RCC 7860 (cell line): ENCODE results near the gene PDLIM4.
A peak's percentile ranks its signal among the peaks of the same experiment; 100 is the strongest.

Experiments
- DNase-seq: peaks from one replicate; pipeline ENCODE4 v3.0.0-alpha.2; 2015; ENCODE audit warnings: low spot score
- FAIRE-seq: peaks from 2 replicates; lab custom pipeline; 2012; peaks lifted over from hg19 to GRCh38; lab: Jason Lieb, UNC

PDLIM4 gene

DNA sequence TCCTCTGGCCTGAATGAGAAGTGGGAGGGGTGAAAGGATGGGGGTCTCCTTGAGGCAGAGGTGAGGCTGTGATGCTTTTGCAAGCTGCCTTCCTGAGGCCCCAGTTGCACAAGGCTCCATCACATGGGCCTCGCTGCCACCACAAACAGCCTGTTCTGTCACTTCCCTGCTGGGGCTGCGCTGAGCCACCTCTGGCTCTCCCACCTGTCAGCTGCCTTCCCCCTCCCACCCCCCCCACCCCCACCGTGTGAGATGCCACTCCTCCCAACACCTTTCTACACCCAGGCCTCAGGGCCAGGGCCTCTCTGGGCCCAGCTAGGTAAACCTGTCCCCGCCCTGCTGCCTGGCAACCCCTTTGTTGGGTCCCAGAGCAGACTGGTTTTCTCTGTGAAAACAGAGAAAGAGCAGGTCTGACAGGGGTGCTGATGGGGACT is 4.5 kb upstream of the PDLIM4 start:
- DNase-seq (no peak), FAIRE-seq (no peak)

DNA sequence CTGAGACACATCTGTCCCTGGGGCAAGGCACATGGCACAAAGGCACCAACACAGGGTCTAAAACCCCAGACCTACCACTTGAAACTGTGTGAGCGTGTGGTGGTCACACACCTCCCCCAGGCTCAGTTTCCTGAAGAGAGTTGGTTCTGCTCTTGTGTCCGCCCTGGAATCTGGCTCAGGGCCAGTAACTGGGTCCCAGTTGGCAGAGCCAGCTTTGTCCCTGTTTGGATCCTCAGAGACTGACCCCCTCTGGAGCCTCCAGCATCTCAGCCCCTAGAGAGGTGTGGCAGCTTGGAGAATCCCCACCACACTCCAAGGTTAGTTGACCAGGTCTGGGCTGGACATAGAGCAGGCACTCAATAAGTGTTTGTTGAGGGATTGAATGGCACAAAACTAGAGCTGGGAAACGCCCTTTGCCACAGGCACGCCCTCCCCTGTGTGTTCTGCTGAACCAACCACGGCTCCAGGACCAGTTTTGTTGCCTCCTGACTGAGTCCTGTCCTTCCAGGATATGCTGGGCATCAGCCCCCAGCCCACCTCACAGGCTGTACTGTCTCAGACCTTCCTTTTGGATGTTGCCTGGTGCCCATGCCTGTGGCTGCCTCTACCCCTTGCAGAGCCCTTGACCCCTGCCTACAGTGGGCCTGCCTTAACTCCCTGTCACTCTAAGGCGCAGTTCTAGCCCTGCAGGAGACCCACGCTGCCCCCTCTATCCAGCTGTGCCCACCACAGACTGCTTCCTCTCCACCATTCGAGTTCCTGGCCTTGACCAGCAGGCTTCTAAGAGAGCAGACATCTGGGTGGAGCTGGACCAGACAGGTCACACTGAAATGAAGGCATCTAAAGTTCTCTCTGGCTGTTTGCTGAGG is 3.8 kb upstream of the PDLIM4 start:
- FAIRE-seq (no peak), DNase-seq (no peak)

DNA sequence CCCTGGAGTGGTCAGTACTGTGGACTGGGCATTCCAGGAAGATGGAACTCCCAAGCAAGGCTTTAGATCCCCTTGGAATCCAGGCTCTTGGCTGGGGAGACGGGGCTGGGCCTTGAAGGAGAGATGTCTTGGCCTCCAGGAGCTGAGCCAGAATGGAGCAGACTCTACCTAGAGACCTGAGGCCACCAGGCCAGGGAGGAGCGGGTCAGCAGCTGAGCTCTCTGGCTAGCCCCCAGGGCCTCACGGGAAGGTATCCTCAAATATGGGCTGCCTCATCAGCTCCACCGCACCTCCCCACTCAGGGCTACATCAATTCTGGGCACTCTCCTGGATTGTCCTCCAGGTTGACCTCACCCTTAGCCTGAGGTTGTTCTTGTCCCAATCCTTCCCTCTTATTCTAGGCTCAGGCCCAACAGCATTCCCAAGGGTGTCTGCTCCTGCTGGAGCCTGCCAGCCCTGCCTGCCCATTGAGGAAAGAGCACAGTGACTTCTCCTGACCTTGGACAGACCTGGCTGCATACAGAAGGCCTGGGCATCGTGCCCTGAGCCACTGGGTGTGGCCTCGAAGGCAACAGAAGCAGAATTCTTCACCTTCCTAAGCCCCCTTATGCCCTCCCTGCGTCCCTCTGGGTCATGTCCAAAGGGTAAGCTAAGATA is 3.0 kb upstream of the PDLIM4 start:
- no peak for FAIRE-seq
- no peak for DNase-seq

DNA sequence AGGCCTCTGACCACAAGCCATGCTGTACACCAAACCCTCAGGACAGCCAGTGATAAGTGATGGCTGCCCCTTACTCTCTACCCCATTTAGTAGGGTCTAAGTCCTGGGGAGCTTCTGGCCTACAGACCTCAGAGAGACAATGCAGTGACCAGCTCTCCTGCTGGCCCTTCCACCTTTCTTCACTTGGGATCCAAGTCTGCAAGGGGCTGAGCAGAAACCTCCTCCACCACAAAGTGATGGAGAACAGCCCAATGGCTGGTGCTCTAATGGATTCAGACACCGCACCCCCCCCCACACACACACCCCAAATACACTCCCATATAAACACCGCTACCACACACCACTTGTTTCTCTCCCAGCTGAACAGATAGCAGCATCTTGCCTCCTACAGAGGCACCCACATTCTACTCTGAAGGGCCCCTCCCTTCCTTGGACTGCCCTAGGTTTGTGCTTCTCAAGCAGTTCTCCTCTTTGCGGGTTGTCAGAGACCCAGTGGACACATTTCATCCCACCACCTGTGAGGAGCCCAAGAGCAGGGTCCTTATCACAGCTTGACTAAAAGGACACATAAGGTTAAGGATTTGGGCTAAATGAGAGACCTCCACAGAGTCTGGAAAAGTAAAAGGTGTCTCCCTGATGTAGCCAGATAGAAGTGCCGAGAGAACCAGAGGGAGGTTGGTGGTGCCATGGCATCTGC is 1.3 kb upstream of the PDLIM4 start:
- FAIRE-seq (no peak), DNase-seq (no peak)

DNA sequence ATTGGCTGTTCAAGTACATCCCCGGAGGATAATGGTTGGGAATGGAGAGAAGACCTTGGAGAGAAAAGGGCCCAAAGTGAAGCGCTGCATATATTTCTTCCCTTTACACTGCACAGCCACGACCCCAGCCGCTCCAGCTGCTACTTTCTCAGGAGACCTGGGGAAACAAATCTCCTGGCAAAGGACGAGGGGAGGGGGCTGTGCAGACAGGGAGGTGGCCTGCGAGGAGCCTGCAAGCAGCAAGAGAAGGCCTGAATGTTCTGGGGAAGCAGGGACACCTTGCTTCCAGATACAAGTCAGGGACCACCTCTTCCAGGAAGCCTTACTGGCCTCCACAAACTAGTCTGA is 739 bp upstream of the PDLIM4 start:
- DNase-seq (no peak), FAIRE-seq (no peak)

DNA sequence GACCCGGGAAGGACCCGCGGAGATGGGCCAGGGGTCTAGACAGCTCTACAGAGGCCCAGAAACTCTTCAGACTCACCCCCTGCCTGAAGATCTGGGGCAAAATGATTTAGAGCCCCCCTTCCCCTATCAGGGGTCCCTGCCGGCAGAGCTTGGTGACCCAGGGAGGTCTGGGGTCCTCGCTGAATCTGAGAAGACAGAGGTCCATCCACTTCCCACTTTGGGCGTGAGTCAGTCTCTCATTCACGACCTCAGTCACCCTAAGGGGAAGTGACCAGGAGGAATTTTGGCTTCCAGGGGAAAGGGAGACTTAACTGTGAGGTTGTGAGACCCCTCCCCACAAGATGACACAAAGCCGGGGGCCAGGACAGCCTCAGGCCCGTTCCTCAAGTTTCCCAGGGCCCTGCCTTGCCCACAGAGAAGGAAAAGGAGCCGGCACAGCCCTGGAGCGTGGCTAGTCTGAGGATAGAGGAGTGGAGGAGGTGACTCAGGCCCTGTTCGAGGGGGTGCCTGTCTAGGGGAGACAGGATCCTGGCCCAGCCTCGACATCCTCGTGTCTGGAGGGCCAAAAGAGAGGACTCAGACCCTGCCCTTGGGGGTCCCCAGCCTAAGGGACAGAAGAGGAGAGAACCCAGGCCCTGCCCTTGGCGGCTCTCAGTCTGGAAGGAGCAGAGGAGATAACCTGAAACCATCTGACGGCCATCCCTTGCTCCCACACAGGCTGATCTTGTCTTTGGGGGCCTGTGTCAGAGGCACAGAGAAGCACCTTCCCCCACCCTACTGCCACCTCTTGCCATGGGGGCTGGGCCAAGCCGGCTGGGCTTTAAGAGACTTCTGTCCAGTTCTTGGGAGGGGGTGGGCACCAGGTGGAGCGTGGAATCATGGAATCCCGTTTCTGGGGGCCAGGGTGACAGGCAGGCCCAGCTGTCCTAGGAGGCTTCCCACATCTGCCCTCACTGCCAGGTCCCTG is 889 bp downstream of the PDLIM4 start:
- no peak for FAIRE-seq
- no peak for DNase-seq

DNA sequence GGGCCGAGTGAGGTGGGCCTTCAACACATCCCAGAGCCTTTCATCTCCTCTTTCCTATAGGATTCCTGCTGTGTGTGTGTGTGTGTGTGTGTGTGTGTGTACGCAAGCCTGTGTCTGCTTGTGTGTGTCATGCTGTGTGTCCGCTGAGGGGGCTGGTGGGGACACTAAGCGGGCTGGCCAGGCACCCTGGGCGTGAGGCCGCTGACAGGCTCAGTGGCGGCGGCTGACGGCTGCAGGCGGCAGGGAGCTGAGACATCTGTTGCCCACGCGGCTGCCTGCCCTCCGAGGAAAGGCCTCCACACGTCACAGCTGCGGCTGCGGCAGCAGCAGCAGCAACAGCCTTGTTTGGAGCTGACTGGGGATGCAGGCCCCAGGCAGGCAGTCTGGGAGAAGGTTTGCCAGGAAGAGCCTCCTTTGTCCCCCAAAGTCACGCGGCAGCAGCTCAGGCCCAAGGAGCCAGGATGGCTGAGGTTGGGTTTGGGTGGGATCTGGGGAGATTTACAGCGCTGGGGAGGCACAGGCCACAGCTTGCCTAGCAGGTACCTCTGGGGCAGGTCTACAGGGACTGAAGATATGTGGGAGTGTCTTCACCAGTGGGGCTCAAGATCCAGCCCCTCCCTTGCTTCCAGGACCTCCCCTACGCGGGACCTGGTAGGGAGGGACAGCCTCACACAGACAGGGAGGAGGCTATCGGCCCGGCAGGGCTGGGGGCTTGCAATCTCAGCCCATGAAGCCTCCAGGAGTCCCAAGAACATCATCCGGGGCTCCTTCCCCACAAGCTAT is 1.8 kb downstream of the PDLIM4 start:
- DNase-seq = no peak
- no peak for FAIRE-seq

DNA sequence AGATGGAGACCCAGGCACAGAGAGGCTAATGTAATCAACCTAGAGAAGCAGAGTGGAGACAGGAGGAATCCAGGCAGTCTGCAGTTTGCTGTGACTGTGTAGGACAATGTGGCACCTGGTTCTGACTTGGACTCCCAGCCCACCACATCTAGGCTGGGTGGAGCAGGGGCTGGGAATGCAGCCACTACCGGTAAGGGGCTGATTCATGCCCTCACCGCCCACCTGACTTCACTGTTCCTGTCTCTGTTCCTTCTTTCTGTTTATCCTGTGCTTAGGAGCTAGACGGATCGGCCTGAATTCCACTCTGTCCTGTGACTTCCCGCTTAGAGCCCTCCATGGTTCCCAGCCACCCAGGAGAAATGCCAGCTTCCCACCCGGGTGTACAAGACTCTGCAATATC is 2.6 kb downstream of the PDLIM4 start:
- FAIRE-seq = no peak

DNA sequence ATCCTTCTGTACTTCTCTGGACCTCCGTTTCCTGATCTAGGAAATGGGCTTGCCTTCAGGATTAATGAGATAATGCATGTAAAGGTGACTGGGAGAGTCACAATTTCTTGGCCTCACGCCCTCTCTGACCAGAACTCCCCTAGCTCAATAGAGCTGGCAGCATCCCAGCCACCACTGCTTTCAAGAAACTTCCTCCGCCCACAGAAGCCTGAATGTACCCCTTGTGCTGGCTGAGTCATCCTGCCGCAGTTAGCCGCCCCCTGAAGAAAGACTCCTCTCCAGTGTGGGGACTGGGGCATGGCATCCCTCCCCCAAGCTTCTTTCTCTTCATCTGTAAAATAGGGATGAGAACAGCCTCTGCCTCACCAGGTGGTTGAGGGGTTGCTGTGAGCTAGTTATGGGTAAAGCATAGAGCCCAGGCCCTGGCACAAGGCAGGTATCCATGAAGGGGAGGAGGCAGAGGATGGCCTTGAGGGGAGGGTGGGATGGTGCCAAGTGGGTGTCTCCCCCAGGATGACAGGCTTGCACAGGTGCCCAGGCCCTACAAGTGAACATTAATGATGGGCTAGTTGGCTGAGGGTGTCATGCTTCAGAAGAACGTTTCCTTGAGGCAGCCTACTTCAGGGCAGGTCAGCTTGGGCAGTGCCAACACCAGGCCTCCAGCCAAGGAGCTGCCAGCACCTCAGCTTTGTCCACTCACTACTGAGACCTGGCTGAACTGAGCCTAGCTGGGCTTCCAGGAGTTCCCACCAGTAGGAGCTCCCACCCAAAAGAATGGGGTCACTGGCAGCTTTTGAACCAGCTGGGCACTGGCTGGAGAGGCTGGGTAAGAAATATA is 3.4 kb downstream of the PDLIM4 start:
- FAIRE-seq = peak; percentile 94
- DNase-seq = peak; percentile 96

More for the DNA sequence above, 2.6 kb downstream of the PDLIM4 start:
- DNase-seq = peak; percentile 60

DNA sequence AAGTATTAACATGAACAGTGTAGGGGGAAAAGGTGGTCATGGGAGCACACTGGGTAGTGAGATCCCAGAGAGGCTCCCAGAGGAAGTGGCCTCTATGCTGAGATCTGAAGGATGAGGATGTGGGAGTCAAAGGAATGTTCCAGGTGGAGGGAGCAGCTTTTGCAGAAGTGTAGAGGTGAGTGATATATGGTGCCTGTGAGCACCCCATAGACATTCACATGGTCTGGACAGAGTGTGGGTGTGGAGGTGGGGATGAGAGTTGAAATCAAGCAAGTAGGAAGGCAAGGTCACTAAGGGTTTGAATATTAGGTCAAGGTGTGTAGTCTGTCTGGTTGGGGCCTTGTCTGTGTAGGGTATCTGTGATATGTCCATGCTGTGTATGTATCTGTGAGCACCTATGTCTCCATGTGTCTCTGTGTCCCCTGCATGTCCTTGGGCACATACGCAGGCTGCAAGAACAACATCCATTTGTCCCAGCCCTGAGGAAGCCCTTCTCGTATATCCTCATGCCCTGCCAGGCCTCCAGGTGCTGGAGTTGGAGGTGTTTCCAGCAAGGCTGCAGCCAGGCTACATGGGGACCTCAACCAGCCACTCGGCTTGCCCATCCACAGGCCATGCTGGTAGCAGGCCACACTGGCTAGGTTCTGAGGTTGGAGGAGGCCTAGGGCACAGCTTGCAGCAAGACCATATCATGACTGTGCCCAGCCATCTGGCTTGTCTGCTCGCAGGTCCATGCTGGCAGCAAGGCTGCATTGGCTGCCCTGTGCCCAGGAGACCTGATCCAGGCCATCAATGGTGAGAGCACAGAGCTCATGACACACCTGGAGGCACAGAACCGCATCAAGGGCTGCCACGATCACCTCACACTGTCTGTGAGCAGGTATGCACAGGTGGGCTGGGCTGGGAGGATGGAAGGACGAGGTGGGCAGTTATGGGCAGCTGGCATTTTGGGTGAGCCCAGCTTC is 4.7 kb downstream of the PDLIM4 start:
- FAIRE-seq (no peak), DNase-seq (no peak)

DNA sequence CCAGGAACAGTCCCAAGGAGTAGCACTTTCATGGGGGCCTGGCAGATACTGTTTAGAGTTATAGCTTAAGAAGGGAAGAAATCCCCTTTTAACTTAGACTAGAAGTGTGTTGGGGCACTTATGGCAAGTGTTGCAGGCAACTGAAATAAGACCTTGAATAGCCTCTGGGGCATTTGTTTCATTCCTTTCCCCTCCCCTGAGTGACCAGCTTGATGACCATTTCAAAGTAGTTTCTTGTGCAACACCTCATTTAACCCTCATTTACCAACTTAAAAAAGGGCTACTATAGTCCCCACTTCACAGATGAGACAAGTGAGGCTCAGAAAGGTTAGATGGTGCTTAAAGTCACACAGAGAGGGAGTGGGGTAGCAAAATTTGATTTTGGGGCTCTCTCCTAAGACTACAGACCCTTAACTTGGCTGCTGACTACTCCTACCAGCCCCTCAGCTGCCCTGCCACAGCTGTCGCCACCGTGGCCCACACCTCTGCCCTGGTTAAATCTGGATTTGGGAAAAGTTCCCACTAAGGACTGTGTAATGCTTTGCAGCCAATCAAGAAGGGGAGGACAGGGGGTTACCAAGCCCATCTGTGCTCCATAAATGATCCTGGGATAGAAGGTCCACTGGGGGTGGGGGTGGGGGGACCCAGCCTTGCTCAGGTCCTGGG is 5.5 kb downstream of the PDLIM4 start:
- no peak for DNase-seq
- FAIRE-seq = no peak

DNA sequence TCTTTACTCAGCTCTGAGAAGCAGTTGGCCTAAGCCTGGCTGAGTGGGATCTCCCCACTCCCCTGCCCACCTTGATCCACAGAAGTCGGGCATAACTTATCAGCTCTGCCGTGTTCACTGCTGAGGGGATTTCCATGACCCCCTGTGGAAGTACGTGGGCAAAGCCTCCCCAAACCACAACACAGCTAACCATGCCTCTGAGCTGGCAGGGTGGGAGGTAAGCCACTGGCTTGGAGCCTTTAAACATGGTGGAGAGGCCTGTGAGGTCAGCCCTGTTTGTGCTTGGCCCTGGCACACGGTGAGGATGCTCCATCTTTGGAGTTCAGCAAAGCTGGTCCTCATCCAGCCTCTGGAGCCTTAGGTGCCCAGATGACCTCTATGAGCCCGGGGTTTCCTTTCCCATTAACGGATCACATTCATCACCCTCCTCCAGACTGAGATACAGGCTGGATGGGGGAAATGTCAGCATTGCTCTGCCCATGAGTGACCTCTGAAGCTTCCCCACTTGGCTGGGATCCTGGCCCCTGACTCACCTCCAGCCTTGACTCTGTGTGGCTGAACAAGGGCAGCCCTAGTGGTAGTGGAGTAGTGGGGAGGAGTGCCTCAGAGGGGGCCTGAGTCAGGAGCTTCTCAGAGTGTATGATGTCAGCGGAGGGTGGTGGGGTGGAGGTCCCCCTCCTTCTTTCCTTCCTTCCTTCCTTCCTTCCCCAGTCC is 6.2 kb downstream of the PDLIM4 start:
- peak; percentile 96 for FAIRE-seq
- peak; percentile 98 for DNase-seq

DNA sequence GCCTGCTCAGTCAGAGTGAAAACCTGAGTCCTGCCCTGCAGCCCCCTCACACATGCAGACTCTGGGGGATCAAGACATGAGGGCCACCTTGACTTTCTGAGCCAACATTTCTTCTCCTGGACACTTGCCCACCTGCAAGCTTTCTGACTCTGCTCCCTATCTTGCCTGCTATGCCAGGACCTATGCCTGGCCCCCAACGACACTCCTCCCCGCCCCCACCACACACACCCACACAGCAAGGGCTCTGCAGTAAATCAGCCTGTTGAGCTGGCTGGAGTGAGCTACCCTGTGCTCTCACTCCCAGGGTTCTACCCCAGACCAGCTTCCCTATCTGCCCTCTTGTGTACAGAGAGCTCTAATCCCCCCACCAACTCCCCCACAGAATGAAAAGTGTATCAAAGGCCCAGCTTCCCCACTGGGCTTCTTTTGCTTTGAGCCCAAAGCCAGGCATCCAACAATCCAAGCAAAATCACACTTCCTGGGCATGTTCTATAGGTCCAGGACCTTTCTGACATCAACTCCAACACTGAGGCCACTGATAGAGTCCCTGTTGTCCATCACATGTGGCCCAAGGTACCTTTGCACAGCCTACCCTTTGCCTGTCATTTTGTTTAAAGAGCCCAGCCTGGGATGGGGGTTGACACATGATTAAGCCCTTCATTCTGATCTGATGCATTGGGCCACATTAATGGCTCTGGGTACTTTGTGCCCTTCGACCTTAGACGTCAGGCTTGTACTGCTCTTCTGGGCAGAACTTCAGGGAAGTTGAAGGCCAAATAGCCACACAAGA is 7.2 kb downstream of the PDLIM4 start:
- FAIRE-seq (no peak), DNase-seq (peak; percentile 16)

DNA sequence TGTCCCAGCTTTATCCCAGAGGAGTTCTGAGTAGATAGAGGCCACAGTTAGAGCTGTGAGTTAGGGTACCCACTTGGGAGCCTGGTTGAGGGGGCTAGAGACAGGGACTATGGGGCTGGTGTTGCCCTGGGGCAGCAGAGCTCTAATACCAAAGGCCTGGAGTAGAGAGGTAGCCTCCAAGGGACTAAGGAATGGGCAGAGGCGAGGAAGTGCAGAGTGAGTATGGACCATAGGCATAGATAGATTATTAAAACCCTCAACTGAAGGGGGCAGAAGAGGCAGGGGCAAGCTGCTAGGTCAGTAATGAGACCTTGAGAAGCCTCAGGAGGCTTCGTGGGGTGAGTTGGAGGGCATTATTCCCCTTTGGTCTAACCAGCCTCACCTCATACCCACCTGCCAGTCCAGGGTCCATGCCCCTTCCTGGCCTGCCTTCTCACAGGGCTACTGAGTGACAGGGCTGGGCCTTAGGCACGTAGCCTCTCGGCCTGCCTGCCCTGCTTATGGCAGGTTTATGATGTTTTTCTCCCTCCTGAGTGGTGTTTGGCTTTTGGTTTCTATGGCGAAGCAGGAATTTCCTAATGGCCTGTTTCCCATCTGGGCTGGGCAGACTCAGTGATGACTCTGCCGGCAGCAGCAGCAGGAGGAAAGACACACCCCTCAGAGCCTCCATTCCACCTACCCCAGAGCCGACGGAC is 8.0 kb downstream of the PDLIM4 start:
- DNase-seq (peak; percentile 97), FAIRE-seq (peak; percentile 83)
